ENCODE measurements around the gene PICK1. TPM values are rescaled to one million over a fixed set of nuclear protein-coding genes. Genes with fewer than 3 reads are reported as not detected.

PICK1 gene
- total and polyA plus RNA-seq, 2 donors (not counting 3 experiments of a cell fraction or from before 2014, with no cell fraction given) = 18.0 to 20.8 TPM

GRCh38 chr22:38109371-38110001, 52.3 kb downstream of the PICK1 start:
- CTCF ChIA-PET = interaction anchor here (0.9 to 1.4 kb wide), 4 partner anchors 9 to 92 kb away, joined by 3 to 4 read pairs (median 3); partner anchors contain the start of gene MAFF
- TF ChIP-seq, protein P1, sequence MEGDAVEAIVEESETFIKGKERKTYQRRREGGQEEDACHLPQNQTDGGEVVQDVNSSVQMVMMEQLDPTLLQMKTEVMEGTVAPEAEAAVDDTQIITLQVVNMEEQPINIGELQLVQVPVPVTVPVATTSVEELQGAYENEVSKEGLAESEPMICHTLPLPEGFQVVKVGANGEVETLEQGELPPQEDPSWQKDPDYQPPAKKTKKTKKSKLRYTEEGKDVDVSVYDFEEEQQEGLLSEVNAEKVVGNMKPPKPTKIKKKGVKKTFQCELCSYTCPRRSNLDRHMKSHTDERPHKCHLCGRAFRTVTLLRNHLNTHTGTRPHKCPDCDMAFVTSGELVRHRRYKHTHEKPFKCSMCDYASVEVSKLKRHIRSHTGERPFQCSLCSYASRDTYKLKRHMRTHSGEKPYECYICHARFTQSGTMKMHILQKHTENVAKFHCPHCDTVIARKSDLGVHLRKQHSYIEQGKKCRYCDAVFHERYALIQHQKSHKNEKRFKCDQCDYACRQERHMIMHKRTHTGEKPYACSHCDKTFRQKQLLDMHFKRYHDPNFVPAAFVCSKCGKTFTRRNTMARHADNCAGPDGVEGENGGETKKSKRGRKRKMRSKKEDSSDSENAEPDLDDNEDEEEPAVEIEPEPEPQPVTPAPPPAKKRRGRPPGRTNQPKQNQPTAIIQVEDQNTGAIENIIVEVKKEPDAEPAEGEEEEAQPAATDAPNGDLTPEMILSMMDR (IDR thresholded peaks at IDR 0.05; ENCODE audit: extremely low read depth in 1 of 2, insufficient read depth in 1 of 2, low read depth in 1 of 2, low read length in 2 of 2) = no peak
- TF ChIP-seq EZH2 (IDR thresholded peaks at IDR 0.05; ENCODE audit: borderline replicate concordance, low read depth, low read length, severe bottlenecking) (no peak), POLR2AphosphoS5 (IDR thresholded peaks at IDR 0.05; ENCODE audit: insufficient read depth, low read depth, low read length) (no peak), POLR2A (IDR thresholded peaks at IDR 0.05; ENCODE audit: low read depth, low read length) (no peak), FOS (IDR thresholded peaks at IDR 0.05; ENCODE audit: borderline replicate concordance, insufficient read depth, low read length) (no peak), MYC (IDR thresholded peaks at IDR 0.05; ENCODE audit: low read depth, low read length) (no peak), GATA2 (IDR thresholded peaks at IDR 0.05; ENCODE audit: insufficient read depth, insufficient read length, low read depth, low read length) (no peak), JUN (IDR thresholded peaks at IDR 0.05; ENCODE audit: borderline replicate concordance, insufficient read depth, insufficient read length, low read depth) (no peak)
- TF ChIP-seq, protein P2, sequence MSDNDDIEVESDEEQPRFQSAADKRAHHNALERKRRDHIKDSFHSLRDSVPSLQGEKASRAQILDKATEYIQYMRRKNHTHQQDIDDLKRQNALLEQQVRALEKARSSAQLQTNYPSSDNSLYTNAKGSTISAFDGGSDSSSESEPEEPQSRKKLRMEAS (IDR thresholded peaks at IDR 0.05; ENCODE audit: insufficient read depth, insufficient read length) = no peak
- BruUV-seq (replicated peaks) = no TSS peak

More at GRCh38 chr22:38109371-38110001, 52.3 kb downstream of the PICK1 start:
- dilution Hi-C loops (cut with MboI; ENCODE audit: extremely low pct_ligation_motif_present, low sequenced_read_pairs) (no loop called here), intact Hi-C loops (cut with micrococcal nuclease) (no loop called here)
- Histone ChIP-seq H3K27ac (ENCODE audit: insufficient read depth, low read depth, low read length) (no peak overlapping the region), H3K9me1 (replicated peaks; ENCODE audit: control insufficient read depth, extremely low read depth, insufficient read depth, low read length) (no peaks in the 10 kb centered on the region), H2AFZ (ENCODE audit: low read depth, low read length) (no peak overlapping the region), H3K4me1 (ENCODE audit: control insufficient read depth, extremely low read depth, insufficient read depth, low read length) (no peaks in the 10 kb centered on the region), H3K4me2 (ENCODE audit: insufficient read depth, low read length) (no peak overlapping the region), H3K9me3 (replicated peaks; ENCODE audit: control insufficient read depth, insufficient read depth, low read length) (no peaks in the 10 kb centered on the region), H3K9ac (replicated peaks; ENCODE audit: extremely low read depth, insufficient read depth, low read length) (no peak overlapping the region), H3K27me3 (ENCODE audit: control insufficient read depth in 2 of 2, insufficient read depth in 2 of 2, low read length in 2 of 2) (no peaks in the 10 kb centered on the region), H3K79me2 (ENCODE audit: control insufficient read depth, insufficient read depth, low read length) (no peaks in the 10 kb centered on the region), H3K36me3 (ENCODE audit: control insufficient read depth in 2 of 2, extremely low read depth in 1 of 2, insufficient read depth in 2 of 2, low read length in 2 of 2) (no peaks in the 10 kb centered on the region), H3K4me3 (replicated peaks in 1 of 3; ENCODE audit: insufficient read depth in 1 of 3, low read depth in 1 of 3, low read length in 3 of 3) (no peak overlapping the region), H4K20me1 (replicated peaks; ENCODE audit: control insufficient read depth, extremely low read depth, insufficient read depth, low read length) (no peaks in the 10 kb centered on the region)
- no peak for FAIRE-seq
- DNase-seq (ENCODE audit: low read depth, low spot score) = no peak
- POLR2A ChIA-PET = no interaction called here
